ENCODE results near the gene UBE2E3. TPM values are rescaled to one million over a fixed set of nuclear protein-coding genes. Genes with fewer than 3 reads are reported as not detected.

Gene UBE2E3
- polyA plus RNA-seq, 1 donor, result 117 TPM

DNA sequence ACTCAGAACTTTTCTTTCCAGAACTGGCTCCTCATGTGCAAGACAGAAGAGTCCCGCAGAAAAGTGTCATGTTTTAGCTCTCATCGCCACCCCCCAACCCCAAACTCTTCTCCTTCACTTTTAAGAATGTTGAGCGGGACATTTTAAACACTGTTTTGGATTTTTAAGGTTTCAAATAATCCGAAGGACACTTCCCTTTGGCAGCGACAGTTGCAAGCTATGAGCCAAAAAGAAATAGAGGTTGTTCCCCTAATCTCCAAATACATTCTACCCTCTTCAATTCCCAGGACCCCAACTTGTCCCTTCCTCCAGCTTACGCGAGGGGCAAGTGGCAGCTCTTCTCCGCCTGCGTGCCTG lies 678 bp upstream of the UBE2E3 start:
- DNase-seq, result peak; percentile 41

DNA sequence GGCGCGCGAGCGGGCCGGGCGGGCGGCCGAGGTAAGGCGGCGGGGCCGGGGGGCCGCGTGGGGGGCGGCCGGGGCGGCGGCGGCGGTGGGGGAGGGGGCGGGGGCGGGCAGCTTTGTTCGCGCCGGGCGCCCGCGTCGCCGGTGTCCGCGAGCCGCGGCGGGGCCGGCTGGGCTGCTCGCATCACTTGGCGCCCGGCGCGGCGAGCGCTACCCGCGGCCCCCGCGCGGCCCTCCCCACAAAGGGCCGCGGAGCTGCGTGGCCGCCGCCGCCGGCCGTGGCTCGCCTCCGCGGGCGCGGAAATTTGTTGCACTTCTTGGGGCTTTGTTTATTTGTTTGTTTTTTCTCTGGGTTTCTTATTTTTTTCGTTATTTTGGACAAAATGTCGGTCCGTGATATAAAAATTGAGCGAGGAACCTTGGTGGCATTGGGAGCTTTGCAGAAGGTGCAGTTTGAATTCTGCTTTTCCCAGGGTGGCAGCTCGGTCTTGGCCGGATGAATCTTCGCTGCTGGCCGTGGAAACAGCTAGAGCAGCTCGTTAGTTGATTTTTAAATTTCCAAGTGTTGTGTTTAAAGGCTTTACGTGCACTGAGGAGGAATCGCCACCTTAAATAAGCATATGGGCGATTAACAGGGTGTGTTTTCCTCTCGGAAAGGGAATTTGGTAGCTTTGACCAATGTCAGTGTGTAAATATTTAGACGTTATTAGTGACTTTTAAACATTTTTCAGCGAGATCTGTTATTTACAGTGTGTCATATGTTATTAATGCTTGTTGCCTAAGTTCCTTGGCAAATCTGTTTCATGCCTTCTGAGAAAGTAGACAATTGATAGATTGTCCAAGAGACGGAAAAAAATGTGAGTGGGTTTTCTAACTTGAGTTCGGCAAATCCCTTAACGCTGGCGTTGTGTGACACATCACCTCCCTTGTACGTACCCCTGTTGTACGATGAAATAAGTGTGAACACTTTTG lies 822 bp downstream of the UBE2E3 start:
- DNase-seq, result peak; percentile 23

DNA sequence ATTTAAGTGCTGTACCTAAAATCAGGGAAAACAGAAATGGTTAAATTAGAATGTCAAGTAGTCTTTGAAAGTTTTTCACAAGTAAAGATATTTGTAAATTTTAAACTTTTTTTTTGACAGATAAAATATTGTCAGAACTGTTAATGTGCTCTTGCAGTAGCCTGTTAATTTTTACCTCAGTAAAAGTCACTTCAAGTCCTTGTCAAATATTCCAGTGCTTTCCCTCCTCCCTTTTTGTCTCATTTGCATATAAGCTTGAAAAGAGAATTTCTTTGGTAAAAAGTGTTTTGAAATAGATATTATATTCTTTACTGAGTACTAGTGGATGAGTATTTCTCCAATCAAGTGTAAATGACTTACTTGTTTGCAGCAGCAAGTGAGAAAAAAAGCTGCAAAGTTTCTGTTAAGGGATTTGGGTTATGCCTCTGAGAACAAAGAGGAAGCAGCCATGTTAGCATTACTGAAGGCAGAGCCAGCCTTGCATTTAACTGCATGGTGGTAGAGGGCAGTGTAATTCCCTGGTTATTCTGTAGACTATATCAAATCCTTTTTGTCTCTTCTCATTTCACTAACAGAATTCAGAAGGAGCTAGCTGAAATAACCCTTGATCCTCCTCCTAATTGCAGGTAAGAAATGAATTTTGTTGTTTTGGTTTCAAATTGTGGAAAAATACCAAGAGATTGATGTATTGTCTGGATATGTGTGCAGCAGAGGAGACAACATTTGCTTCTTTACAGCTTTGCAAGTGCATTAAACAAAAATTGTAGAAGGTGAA lies 3.2 kb downstream of the UBE2E3 start:
- DNase-seq, result peak; percentile 42

DNA sequence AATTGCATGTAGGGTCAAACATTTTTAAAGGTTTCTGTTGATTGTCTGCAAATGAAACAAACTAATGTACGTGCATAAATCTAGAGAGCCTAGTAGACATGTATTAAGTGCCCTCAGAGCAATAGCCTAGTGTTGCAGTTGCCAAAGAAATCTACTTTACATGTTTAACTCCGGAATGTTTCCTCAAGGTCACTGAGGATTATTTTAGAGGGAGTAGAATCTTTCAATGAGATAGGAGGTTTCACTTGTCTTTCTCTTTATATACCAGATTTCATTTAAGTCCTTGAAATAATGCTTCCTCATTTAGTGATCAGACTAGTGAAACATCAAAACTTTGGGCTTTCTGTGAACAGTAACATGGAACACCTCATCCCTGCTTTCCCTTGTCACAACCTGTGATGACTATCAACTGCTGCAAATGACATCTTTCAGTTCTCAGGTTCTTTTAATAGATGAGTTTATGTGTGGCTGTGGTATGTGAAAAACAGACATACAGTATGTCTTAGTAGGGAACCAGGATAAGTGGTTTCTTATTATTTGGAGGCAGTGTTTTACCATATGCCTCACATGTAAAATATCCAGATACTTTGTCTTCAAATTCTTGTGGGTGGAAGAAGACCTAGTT lies 5.5 kb downstream of the UBE2E3 start:
- DNase-seq, result no peak

DNA sequence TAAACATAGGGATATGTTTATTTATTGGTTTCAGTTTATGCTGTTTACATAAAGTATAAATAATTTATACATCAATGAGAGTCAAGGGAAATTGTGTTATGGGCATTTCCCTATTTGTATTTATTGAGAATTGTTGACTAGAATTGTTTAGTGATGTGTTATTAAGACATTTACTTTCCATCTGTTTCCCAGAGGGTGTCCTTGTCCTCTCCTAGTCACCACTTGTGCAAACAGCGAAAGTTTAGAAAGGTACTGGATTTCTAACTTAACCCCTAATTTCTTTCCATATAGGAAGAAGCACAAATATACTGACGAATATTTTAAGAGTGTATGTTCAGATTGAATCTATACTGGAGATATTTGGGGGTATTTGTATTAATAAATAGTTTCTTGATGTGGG lies 6.7 kb downstream of the UBE2E3 start:
- DNase-seq, result no peak

DNA sequence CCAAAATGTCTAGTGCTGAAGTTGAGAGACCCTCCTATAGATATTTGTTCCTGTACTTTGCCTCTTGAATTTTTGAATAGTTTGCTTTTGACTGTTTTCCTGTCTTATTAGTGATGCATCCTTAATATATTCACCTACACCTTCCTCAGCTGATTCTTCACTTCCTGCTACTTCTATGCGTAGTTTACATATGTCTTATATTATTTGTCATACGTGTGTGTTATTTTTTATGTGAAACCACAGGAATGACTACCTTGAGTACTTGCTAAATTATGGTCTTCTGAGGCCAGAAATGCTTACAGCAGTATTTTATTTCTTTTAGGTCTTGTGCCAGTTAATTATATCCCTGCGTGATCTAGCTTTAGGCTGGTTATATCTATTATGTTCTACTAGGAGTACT lies 9.9 kb downstream of the UBE2E3 start:
- no peak for DNase-seq

DNA sequence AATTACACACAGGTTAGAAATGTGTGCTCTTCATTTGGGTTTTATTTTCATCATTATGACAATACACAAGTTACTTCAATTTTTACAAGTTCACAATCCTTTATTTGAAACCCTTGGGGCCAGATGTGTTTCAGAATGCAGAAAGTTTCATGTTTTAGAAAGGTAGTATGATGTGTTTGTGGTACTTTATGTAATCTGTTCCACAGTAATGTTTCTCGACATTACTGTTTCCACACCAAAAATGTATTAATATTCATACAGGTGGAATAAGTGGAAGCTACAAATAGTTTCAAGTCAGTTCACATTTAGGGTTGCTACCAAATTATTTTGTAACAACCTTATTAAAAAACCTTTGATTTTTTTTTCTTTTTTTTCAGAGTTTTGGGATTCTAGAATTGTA lies 10.4 kb downstream of the UBE2E3 start:
- no peak for DNase-seq

DNA sequence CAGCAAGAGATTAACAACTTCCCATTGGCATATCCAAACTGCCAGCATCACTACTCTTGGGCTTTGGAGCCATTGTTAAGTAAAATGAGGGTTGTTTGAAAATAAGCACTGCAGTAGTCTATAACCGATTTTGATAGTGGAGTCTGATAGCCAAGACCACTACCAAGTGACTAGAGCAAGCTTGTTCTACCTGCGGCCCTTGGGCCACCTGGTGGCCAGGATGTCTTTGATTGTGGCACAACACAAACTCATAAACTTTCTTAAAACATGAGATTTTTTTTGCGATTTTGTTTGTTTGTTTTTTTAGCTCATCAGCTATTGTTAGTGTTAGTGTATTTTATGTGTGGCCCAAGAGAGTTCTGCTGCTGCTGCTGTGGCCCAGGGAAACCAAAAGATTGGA lies 11.0 kb downstream of the UBE2E3 start:
- DNase-seq, result no peak

DNA sequence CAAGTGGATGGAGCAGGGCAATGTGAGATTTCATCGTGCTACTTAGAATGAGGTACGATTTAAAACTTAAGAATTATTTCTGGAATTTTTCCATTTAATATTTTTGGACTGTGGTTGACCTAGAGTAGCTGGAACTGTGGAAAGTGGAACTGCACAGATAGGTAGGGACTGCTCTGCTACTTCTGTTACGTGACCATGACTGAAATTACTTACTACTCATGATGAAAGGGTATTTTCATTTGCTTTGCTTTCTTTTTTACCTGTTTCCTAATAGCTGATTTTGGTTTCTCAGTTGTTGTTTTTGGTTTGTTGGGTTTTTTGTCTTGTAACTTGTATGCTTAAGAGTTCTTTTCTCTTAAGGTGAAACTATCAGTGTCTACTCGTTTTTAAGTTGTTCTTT lies 11.4 kb downstream of the UBE2E3 start:
- DNase-seq, result no peak

DNA sequence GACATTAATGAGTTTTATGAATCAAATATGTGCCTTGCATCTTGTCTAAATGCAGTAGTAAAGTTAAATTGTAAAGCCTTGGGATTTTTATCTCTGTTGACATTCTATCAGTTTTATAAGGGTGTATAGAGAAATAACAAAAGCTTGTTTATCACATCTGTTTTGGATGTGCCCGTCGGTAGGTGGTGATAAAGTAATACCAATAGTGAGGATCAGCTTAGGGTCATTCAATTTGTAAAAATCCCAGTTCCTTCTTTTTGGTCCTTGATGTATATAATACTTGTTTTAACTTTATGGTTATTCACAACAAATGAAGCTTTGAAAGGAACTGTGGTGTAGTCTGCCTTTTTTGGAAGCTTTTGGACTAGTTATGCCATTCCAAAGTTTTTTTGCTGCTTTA lies 12.6 kb downstream of the UBE2E3 start:
- DNase-seq, result no peak

DNA sequence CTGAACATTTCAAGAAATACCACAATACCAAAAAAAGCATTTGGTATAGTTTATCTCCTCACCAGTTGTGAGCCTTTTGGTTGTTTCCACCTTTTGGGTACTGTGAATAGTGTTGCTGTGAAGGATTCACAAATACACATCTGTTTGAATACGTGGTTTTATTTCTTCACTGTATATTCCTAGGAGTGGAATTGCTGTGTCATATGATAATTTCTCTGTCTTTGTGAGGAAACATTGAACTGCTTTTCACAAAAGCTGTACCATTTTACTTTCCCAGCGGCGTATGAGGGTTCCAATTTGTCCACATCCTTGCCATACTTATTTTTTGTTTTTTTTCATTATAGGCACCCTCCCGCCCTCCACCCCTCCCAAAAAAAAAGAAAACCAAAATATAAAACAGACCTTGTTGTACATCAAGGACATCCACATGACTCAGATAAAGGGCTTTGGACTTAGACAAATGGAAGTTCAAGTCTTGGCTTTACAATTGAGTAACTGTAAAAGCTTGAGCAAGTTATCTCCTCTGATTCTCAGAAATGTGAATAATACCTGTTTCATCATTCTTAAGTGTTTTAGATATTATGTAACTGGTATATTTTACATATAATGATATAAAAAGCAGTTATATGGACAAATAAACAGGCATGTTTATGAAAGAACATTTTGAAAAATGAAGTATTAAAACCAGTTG lies 19.0 kb downstream of the UBE2E3 start:
- DNase-seq, result no peak

DNA sequence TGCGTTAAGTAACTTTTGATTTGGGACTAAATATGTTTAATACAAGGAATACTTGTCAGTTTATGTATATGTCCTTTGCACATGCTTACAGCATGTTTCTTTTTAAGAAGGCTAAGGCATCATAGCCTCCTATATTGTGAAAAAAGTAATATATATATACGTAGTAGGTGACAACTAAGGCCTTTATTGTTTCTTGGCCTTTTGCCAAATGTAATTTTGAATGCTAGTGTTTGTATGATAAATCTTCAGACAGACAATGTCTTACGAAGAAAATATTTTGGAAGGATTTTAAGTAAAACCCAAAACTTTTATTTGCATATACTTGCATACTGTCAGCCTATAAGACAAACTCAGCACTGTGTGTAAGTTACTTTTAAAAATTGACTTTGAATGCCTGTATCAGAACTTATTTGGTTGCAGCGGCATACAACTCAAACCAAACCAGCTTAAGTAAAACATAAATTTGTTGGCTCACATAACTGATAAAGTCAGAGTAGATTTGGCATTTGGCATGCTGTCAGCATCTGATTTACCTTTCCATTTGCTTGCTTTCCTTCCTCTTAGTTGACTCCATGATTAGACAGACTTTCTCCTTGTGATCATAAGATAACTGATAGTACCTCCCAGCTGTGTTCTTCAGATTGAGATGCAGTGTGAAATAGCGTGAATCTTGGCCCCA lies 24.4 kb downstream of the UBE2E3 start:
- DNase-seq, result no peak

DNA sequence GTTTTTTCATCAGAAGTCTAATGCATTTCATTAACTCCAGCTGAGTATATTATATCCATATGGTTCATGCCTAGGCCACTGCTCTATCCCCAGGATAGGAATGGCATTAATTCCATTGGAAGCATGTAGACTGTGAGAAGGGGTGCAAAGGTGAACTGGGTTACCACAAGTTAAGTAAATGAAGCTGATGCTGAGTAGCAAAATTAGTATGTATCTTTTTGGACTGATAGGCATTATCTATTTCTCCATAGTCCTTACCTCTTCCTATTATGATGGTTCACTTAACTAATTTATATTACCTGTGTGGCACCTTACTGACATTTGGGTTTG lies 24.9 kb downstream of the UBE2E3 start:
- DNase-seq, result no peak

DNA sequence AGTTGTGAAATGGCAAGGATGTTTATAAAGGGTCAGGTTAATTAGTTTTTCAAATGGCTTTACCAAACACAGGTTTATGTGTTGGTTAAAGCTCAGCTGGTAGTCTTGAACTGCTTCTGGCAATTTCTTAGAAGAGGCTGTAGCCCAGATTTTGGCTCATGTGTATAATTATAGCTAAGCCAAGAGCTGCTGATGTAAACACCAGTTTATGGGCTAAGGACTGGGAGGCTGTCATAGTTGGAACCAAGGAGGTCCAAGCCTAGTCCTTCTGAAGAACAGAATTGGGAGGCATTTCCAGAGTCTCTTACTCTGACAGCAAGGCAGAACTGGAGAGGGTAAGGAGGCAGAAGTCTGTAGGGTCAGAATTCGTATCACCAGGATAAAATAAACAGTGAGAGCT lies 25.4 kb downstream of the UBE2E3 start:
- DNase-seq, result no peak

DNA sequence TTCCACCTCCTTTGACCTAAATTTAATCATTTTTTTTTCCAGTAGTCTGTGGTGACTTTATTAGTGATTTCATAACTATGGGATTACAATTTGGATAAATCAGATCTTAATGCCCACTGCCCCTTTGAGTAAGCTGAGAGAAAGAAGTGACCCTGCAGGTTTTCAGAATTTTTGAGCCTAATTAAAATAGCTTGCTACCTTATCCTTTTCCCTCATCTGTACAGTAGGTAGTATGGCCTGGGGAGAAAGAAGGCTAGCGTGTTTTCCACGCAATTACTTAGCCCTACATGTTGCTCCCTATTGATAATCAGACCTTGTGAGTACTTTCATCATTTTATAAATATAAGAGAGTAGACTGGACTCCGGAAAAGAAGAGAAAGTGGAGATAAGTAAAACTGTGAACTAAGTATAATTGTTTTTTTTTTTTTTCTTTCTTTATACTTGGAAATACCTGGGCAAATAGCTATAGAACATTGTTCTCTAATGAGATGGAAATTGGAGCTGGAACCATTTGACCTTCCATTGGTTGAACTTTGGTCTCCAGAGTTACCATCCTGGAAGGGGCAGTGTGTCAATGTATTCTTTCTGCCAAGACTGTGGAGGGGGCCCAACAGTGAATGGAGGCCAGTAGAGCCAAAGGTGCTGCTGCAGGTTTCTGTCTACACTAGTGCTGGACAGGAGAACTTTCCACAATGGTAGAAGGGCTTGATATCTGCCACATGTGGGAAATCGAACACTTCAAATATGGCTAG lies 26.9 kb downstream of the UBE2E3 start:
- DNase-seq, result no peak

DNA sequence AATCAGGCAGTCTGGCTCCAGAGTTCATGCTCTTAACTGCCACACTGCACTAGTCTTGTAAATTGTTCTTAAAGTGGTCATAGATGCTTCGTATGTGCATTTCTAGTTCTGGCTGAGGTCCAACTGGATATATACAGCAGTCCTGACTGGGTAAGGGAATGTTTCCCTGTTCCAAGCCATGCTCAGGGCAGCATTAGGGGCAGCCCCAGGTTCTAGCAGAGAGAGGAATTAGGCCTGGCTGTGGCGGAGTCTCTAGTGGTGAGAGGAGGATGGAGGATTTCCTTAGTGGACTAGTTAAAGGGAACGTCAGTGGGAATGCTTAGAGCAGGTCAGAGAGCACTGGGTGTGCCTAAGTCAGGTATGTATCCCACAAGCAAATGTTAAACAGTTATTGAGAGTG lies 28.0 kb downstream of the UBE2E3 start:
- DNase-seq, result no peak

DNA sequence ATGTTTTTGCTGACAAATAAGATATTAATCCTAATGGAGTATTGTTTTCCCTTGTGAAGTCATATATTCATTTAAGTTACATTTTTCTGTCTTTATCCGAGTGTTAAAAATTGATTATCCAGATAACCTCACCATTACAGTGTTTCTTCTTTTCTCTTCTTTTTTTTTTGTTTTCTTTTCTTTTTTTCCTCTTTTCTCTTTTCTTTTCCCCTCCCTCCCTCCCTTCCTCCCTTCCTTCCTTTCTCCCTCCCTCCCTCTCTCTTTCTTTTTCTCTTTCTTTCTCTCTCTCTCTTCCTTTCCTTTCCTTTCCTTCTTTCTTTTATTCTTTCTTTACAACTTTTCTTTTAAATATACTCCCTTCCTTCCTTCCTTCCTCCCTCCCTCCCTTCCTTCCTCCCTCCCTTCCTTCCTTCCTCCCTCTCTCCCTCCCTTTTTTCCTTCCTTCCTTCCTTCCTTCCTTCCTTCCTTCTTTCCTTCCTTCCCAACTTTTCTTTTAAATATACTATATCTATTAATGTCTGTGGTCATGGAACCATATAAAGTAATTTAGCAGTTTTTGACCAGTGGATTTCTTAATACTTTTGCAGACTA lies 40.9 kb downstream of the UBE2E3 start:
- no peak for DNase-seq

DNA sequence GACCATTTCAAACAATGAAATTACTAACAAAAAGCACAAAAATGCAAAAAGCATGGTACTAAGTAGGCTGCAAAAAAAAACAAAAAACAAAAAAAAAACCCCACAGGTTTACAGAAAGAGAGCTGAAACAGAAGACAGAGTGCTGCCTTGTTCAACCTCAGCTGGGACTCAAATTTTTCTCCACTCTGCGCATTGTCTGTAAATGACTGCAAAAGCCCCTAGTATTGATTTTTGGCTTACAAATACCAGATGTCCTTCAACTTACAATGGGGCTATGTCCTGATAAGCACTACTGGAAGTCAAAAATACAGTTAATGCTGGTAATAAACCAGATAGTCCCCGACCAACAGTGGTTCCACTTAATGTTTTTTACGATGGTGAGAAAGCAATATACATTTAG lies 42.2 kb downstream of the UBE2E3 start:
- no peak for DNase-seq

DNA sequence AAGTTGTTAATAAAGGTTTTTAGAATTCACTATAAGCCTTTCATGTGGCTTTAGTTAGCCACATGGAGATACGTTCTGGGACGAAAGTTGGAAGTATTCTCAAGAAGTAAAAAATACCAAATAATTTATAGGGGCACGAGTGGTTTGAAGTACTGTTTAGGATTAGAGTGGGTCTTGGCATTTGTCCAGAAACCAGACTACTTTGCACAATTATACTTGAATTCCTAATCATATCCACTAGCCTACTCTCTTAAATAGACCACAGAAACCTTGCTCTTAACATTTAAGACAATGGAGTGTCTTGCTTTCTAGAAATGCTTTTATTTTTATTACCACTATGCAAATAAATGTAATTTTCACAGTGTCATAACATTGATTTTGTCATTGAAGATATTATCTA lies 44.6 kb downstream of the UBE2E3 start:
- DNase-seq, result no peak

DNA sequence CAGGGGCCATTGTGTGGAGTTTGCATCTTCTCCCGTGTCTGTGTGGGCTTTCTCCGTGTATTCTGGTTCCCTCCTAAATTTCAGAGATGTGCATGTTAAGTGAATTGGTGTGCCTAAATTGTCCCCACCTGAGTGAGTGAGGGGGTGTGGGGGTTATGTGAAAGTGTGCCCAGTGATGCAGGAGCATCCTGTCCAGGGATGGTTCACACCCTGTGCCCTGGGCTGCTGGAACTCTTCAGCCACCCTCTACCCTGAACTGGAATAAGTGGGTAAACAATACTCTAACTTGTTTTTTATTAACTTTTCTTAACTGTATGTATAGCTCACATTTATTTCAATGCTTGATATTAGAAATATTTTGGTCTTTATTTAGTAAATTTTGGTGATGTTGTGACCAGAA lies 56.0 kb downstream of the UBE2E3 start:
- no peak for DNase-seq

Measured in hindlimb muscle (tissue), 1 donor.